Fibroblast of pulmonary artery (primary cell): Measurements from ENCODE around the gene RPS19.

Source experiments
- DNase-seq: peaks from one replicate; pipeline ENCODE4 v3.0.0-alpha.2; 2010; ENCODE audit warnings: low read depth
- H3K4me3 ChIP-seq: replicated peaks from 2 replicates; pipeline ENCODE4 v1.5.1; 2011; ENCODE audit warnings: low read depth, mild to moderate bottlenecking, control low read depth, low read length, moderate library complexity
- TF ChIP-seq, protein P1 (sequence below): IDR thresholded peaks from 2 replicates; pipeline ENCODE4 v1.5.1; 2011; ENCODE audit warnings: mild to moderate bottlenecking, control low read depth, low read length, inconsistent platforms; ENCODE audit errors: missing control alignments

RPS19 gene

GRCh38 chr19:41863209-41863931 is 3.3 kb downstream of the RPS19 start:
- TF ChIP-seq, protein P1, sequence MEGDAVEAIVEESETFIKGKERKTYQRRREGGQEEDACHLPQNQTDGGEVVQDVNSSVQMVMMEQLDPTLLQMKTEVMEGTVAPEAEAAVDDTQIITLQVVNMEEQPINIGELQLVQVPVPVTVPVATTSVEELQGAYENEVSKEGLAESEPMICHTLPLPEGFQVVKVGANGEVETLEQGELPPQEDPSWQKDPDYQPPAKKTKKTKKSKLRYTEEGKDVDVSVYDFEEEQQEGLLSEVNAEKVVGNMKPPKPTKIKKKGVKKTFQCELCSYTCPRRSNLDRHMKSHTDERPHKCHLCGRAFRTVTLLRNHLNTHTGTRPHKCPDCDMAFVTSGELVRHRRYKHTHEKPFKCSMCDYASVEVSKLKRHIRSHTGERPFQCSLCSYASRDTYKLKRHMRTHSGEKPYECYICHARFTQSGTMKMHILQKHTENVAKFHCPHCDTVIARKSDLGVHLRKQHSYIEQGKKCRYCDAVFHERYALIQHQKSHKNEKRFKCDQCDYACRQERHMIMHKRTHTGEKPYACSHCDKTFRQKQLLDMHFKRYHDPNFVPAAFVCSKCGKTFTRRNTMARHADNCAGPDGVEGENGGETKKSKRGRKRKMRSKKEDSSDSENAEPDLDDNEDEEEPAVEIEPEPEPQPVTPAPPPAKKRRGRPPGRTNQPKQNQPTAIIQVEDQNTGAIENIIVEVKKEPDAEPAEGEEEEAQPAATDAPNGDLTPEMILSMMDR: no peak
- no peak overlapping the region for H3K4me3 ChIP-seq

DNA sequence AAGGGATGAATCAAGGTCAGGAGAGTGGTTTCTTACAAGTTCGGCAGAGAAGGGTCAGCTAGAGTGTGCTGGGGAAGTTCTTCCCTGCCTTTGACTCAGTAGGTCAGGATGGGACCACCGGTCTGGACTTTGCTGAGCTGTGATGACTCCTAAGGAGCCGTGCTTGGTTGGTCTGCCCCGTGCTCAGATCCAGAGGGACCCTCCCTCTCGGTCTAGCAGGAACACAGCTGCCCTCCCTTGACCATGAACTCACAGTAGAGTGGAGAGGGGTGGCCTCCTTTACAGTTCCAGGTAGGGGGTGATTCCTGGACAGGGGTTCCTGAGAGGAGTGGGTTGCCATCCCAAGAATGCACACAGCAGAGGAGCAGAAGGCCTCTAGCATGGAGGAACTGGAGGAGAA is 4.3 kb downstream of the RPS19 start:
- TF ChIP-seq, protein P1: no peak
- no peak for DNase-seq
- no peak overlapping the region for H3K4me3 ChIP-seq

More at GRCh38 chr19:41863209-41863931, 3.3 kb downstream of the RPS19 start:
- no peak for DNase-seq

DNA sequence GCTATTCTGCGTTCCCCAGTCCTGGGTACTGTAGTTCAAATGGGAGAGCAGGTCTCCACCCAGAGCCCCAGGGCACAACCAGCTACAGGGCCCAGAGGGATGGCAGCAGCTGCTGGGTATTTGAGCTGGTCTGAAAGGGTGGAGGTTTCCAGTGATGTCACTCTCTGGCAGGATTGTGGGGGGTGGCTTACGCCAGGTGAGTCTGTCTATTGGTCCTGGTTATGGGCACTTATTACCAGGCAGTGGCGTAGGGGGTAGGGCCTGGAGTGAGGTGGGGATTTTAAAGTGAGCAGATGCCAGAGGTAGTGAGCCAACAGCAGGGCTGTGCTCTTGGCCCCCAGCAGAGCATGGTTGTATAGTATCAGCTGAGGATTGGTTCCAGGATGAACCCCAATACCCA is 6.2 kb downstream of the RPS19 start:
- TF ChIP-seq, protein P1: no peak
- DNase-seq: no peak
- H3K4me3 ChIP-seq: no peak overlapping the region

DNA sequence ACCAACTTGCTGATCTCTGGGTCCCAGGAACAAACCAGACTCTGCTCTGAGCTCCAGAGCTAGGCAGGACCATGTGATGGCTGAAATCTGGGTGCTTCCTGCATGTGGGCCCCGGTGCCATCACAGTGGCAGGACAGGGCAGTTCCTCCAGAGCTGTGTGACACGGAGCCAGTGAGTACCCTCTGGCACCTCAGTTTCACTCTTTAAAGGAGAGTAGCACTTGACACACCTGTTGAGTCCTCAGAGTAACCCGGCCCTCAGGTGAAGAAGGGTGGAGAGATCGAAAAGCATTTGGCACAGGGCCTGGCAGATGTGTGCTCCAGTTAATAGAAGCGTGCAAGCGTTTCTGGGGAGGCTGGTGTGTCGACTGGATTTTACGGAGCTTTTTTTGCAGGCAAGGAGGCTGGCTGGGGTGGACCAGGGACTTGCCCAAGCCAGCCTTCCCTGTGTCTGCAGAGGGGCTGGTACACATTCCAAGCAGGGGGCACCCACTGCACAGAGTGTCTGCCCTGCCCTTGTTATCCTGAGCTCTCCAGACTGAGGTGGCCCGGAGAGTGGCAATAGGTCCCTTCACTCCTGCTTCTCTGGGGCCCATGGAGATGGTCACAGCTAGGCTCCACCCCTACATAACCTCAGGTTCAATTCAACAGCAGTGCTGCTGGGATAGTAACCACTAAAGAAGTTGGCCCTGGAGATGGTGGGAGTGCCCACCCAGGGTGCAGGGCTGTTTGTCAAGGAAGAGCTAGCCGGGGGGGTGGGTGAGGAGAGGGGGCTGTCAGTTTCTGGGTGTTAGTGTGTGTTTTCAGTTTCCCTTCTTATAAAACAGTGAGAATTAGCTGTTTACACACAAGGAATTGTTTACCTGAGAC is 8.3 kb downstream of the RPS19 start:
- DNase-seq: no peak
- H3K4me3 ChIP-seq: no peak overlapping the region
- TF ChIP-seq, protein P1: no peak

DNA sequence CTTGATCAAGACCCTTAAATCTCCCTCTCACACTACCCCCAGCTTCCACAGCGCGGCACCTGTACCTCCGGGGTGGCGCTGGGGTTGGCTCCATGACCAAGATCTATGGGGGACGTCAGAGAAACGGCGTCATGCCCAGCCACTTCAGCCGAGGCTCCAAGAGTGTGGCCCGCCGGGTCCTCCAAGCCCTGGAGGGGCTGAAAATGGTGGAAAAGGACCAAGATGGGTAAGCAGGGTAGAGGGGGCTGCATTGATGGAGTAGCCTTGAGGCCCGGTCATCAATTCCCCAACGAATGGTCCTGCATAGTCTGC is 8.9 kb downstream of the RPS19 start:
- TF ChIP-seq, protein P1: no peak
- no peak for DNase-seq
- no peak overlapping the region for H3K4me3 ChIP-seq

DNA sequence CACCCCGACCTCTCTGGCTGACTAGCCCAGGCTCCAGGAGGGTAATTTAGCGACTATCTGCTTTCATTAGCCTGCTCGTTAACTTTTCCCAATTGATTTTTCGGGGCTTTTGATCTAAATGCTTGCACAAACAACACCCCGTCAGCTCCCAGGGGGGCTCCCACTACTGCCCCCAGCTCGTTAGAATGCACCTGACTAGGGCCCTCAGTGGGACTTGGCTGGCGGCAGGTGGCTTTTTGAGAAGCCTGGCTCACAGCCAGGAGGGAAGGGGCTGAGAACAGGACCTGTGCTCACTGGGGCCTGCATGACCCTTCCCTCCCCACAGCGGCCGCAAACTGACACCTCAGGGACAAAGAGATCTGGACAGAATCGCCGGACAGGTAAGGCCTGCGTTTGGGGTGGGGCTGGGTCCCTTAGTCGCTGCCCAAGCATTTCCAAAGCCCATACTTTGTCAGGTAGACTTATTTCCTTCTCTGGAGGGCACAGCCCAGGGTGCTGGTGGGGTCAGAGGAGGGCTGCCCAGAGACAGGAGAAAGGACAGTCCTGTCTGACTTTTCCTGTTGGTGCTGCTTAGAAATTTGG is 9.4 kb downstream of the RPS19 start:
- no peak for DNase-seq
- TF ChIP-seq, protein P1: no peak
- no peak overlapping the region for H3K4me3 ChIP-seq
